Heart left ventricle (tissue), 16 donors: ENCODE results near the gene MAP1B. TPM values are rescaled to one million over a fixed set of nuclear protein-coding genes. Genes with fewer than 3 reads are reported as not detected.

ENCODE experiments used
- ATAC-seq, 4 donors: fragments of 200-7000 bp; cut with Tn5 transposase; one replicate each; pipeline ENCODE4 v1.9.1; 2020 to 2022; ENCODE audit warnings: moderate library complexity in 4 of 4, mild to moderate bottlenecking in 3 of 4, moderate number of reproducible peaks in 1 of 4
- DNase-seq, 5 donors: peaks; one replicate each; pipeline ENCODE4 v3.0.0-alpha.2; 2020
- H3K27ac ChIP-seq, 12 donors: fragments of 200-600 bp; sonication (generic) in 4 of 12; one replicate each; pipeline versions ENCODE4 v1.5.0 to v1.8.0; 2016 to 2022; ENCODE audit warnings: mild to moderate bottlenecking in 2 of 12
- H3K27me3 ChIP-seq, 9 donors: fragments of 200-600 bp; sonication (generic) in 2 of 9; one replicate each; pipeline versions ENCODE4 v1.5.1 to v1.8.0; 2016 to 2022; ENCODE audit warnings: mild to moderate bottlenecking in 3 of 9
- H3K36me3 ChIP-seq, 9 donors: fragments of 200-600 bp; sonication (generic) in 2 of 9; one replicate each; pipeline versions ENCODE4 v1.5.0 to v1.8.0; 2018 to 2022; ENCODE audit warnings: mild to moderate bottlenecking in 2 of 9
- H3K4me1 ChIP-seq, 12 donors: fragments of 200-600 bp; sonication (generic) in 4 of 12; one replicate each; pipeline versions ENCODE4 v1.5.0 to v1.8.0; 2016 to 2022; ENCODE audit warnings: mild to moderate bottlenecking in 3 of 12
- H3K4me3 ChIP-seq, 12 donors: fragments of 200-600 bp; sonication (generic) in 4 of 12; one replicate each; pipeline versions ENCODE4 v1.5.0 to v1.8.0; 2017 to 2022; ENCODE audit warnings: mild to moderate bottlenecking in 9 of 12, moderate library complexity in 4 of 12
- H3K9me3 ChIP-seq, 12 donors: fragments of 200-600 bp; sonication (generic) in 4 of 12; one replicate each; pipeline versions ENCODE4 v1.5.0 to v1.8.0; 2016 to 2022; ENCODE audit warnings: mild to moderate bottlenecking in 1 of 12
- CTCF ChIP-seq, 12 donors: fragments of 200-600 bp; sonication (generic) in 4 of 12; IDR thresholded peaks; one replicate each; pipeline versions ENCODE4 v1.5.0 to v1.8.0; 2018 to 2022; ENCODE audit warnings: antibody characterized with exemption in 12 of 12, mild to moderate bottlenecking in 5 of 12
- POLR2A ChIP-seq, 2 donors: fragments of 450-650 bp; IDR thresholded peaks; one replicate each; pipeline ENCODE4 v1.6.1; 2017; ENCODE audit warnings: antibody characterized with exemption in 2 of 2, mild to moderate bottlenecking in 2 of 2, moderate library complexity in 2 of 2
- WGBS, 4 donors: extraction: QIAGEN DNeasy Blood & Tissue Kit in 2 of 4; methylation state at CpG; one replicate each; pipeline versions ENCODE4 v1.1.5 to v1.1.7; 2013 to 2018; 5-methylcytosine and 5-hydroxymethylcytosine counted together
- intact Hi-C, 10 donors: fragments of 100-400 bp; cut with DNase I; formaldehyde crosslinking; loops; one replicate each; pipeline versions ENCODE4 v1.11.1 to v1.14.2; 2022
- polyA plus RNA-seq, 2 donors: library from polyadenylated mRNA; stranded (reverse); fragments of 200-250 nt; gene quantifications; one replicate each; pipeline ENCODE4 v1.2.3, GENCODE V29; 2013
- total RNA-seq, 9 donors: library from RNA; depleted of rRNA in 2 of 9; stranded (reverse); fragments of >200 nt in 2 of 9; fragmentation: NEBNext Ultra II Directional in 3 of 9; extraction: Animal tissue kit (Norgen Biotek cat#: 25700) in 3 of 9; gene quantifications; one replicate each; pipeline versions ENCODE4 v1.1.0 to v1.2.4, GENCODE V29; 2016 to 2023
- donor health status: ischemic (EF 13 %, LVEDD 7.1; RV severe dilation, severe dysfunction).
- donor health status: healthy with polysubstance abuse.
- donor health status: DM: no; HTN: yes; CAD: no.
- donor health status: DM: no; HTN: no; CAD: no.
- donor health status: ischemic (EF 25% LVEDD 6.9; RV normal size, moderate dysfunction).
- donor health status: ischemic (EF 25% LVEDD 5.7; RV mildly dilated, moderate dysfunction).
- donor health status: healthy.
- donor health status: DM: yes; HTN: yes; CAD: no.
- donor health status: ischemic (EF 35%, LVEDD 5.7; RV mildly dilated, moderate dysfunction).
- donor health status: nonischemic (EF 11% LVEDD 7.7; RV severe dilation, severe dysfunction).
- donor health status: DM: yes; HTN: yes; CAD: no.
- donor health status: PGD.
- donor health status: ischemic (EF 29% LVEDD 5.4; RV normal size, mild dysfunction).
- donor health status: nonischemic (EF 23%, LVEDD 6.1; RV moderate dilation, normal function).

MAP1B gene
- total and polyA plus RNA-seq, 11 donors, result 10.1 to 603 (median 133) TPM

DNA sequence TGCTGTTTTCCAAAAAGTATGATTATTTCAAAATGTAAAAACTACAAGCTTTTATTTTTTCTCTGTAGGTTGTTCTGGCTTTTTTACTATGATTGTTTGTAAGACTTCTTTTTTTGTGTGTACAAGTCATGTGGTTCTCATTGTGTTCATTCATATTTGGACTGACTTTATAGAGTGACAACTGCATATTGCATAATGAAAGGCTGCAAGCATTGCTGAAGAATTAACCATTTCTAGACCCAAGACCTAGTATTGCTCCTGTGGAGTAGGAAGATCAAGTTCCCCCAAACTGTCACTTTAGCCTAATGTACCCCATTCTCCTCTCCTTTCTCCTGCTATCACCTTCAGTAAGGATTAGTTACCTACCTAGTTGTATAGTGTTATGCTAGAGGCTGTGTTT is 10.0 kb downstream of the MAP1B start:
- no peak for ATAC-seq
- TF ChIP-seq POLR2A (IDR thresholded peaks at IDR 0.05), result no peak
- no peak for TF ChIP-seq CTCF (IDR thresholded peaks at IDR 0.05)
- no peak for DNase-seq
- H3K4me3 ChIP-seq, result no peak overlapping the region
- peaks cover 0 to 9% (median 3%) of the 10 kb centered on the region in 12 donors for H3K4me1 ChIP-seq
- H3K27ac ChIP-seq, result no peak overlapping the region
- peaks cover 0 to 68% (median 38%) of the 10 kb centered on the region in 9 donors for H3K36me3 ChIP-seq
- H3K9me3 ChIP-seq, result peaks cover 0 to 5% (median 0%) of the 10 kb centered on the region in 12 donors
- H3K27me3 ChIP-seq, result no peaks in the 10 kb centered on the region
- intact Hi-C loops, result no loop called here

GRCh38 chr5:72121052-72121779 is 13.9 kb downstream of the MAP1B start:
- WGBS, 4 donors, result 81 to 87% (median 85%) methylated on average over 12 of the region's 12 CpGs
- Histone ChIP-seq H3K4me3 (no peak overlapping the region), H3K27ac (no peak overlapping the region), H3K27me3 (no peaks in the 10 kb centered on the region), H3K4me1 (peaks cover 0 to 15% (median 0%) of the 10 kb centered on the region in 12 donors), H3K9me3 (peaks cover 0 to 5% (median 0%) of the 10 kb centered on the region in 12 donors), H3K36me3 (peaks cover 0 to 78% (median 29%) of the 10 kb centered on the region in 9 donors)
- TF ChIP-seq CTCF (IDR thresholded peaks at IDR 0.05) (no peak), POLR2A (IDR thresholded peaks at IDR 0.05) (no peak)
- intact Hi-C loops, result no loop called here
- DNase-seq (no peak), ATAC-seq (no peak)

- H3K27ac ChIP-seq, result no peak overlapping the region
- no peak for TF ChIP-seq POLR2A (IDR thresholded peaks at IDR 0.05)
- TF ChIP-seq CTCF (IDR thresholded peaks at IDR 0.05), result no peak
- no peak overlapping the region for H3K4me3 ChIP-seq
- no peaks in the 10 kb centered on the region for H3K27me3 ChIP-seq
- no peak for ATAC-seq
- peaks cover 0 to 19% (median 0%) of the 10 kb centered on the region in 12 donors for H3K4me1 ChIP-seq
- intact Hi-C loops, result no loop called here
- H3K36me3 ChIP-seq, result peaks cover 0 to 73% (median 22%) of the 10 kb centered on the region in 9 donors
- DNase-seq, result no peak
- peaks cover 0 to 5% (median 0%) of the 10 kb centered on the region in 12 donors for H3K9me3 ChIP-seq
- WGBS, 4 donors, result 83 to 88% (median 85%) methylated on average over 12 of the region's 12 CpGs
Observed at GRCh38 chr5:72121780-72122445, 14.6 kb downstream of the MAP1B start.

DNA sequence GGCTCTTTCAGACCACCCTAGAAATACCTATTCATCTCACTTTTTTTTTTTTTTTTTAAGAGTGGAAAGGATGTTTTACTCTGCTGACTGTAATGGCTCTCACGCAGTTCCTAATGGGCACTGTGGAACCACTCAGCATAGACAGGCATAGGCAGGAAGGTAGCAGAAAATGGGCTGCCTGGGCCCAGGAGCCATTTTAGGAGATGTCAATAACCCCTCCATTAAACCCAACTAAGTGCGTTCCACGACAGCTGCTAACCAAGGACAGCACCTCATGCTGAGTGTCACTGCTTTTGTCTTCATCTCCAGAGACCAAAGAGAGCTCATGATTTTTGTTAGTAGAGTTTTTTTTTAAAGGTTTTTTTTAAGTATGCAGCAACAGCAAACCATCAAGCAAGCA is 15.3 kb downstream of the MAP1B start:
- Histone ChIP-seq H3K27me3 (no peaks in the 10 kb centered on the region), H3K4me3 (no peak overlapping the region), H3K36me3 (peaks cover 0 to 66% (median 17%) of the 10 kb centered on the region in 9 donors), H3K4me1 (peaks cover 0 to 19% (median 0%) of the 10 kb centered on the region in 12 donors), H3K9me3 (peaks cover 0 to 5% (median 0%) of the 10 kb centered on the region in 12 donors), H3K27ac (no peak overlapping the region)
- TF ChIP-seq POLR2A (IDR thresholded peaks at IDR 0.05), result no peak
- no peak for TF ChIP-seq CTCF (IDR thresholded peaks at IDR 0.05)
- 81 to 93% (median 85%) methylated on average over 3 of the region's 3 CpGs for WGBS, 4 donors
- intact Hi-C loops, result no loop called here
- DNase-seq, result no peak
- no peak for ATAC-seq
